NCI-H2171 treated with DMSO at 0.1 percent for 48 hours (cell line): ENCODE measurements around the gene OR52D1.

Experiments
- DNase-seq: peaks from one replicate; lab custom pipeline; 2025; lab: John Stamatoyannopoulos, UW

OR52D1 gene

GRCh38 chr11:5488385-5488784 is at the start of gene OR52D1:
Gene OR52D1, plus strand, starts transcription at chr11:5488685. Its CDS starts 22 bp downstream, at chr11:5488707.
- no peak for DNase-seq

GRCh38 chr11:5441414-5441813 is 47.1 kb upstream of the OR52D1 start, which contains the start of gene OR51I1:
Gene OR51I1, minus strand, starts transcription at chr11:5441514. Its CDS starts 0 bp downstream, at chr11:5441514.
- DNase-seq, result no peak

GRCh38 chr11:5443835-5444393 is 44.6 kb upstream of the OR52D1 start:
- DNase-seq, result no peak

DNA sequence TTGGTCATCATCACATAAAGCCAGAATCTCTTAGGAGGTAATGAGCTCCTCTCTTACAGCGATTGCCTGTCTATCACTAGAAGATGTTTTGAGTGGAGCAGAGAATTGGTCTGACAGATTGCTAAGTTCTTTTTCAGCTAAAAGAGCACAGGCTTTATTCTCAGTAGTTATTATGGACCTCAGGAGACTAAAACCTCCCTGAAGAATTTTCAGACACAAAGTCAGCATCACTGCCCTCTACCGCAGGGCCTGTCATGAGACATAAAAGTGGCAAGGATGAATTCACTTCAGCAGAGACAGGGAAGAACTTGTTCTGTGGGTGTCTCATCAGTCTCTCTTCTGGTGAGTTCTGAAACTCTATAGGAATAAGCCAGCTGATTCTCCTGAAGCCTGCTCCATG is 39.5 kb upstream of the OR52D1 start, which contains the start of gene OR51I2:
TSS of gene OR51I2 (plus strand) at position 301 of the 400 bp plus-strand sequence. CDS start 4,166 bp downstream, outside the sequence.
- DNase-seq, result no peak

DNA sequence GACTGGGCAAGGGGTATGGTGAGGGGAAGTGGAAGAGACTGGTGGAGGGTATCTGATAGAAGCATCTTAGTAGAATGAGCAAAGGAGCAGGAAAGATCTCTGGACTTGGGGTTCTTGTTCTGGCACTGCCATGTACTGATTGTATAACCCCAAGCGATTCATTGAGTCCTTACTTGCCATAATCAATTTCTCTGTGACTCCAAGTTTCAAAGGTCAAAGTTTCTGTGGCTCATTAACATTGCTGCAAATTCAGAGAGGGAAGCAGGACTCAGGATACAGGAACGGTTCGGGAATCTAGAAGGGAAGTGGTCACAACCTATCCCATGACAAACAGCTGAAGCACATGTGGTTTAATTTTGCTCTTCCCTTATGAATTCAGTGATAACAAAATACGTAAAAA is 39.1 kb upstream of the OR52D1 start:
- DNase-seq, result no peak

DNA sequence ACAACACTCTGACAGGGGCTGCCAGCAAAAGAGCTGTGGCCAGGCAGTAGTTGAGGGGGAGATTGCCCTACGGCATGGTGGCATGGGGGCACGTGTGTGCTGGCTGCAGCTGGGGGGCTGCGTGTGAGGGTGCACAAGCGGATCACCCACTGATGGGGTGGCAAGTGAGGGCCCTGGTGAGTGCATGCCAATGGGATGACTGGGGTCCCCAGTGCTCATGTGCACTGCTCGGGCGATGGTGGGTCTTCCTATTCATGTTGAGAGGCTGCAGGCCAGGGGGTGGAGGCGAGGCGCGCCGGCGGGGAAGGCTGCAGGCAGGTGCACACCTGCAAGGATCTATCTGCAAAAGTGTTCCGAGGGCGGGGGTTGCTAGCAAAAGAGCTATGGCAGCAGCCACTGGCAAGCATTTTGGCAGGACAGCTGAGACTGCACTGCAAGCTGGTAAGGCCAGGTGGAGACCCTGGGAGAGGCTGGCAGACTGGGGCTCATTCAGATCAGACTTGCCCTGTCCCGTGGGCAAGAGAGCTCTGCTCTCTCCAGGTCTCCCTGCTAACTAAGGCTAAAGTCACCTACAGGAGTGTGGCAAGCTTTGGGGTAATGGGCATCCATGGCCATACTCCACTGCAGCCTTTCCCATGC is 27.4 kb upstream of the OR52D1 start:
- no peak for DNase-seq

DNA sequence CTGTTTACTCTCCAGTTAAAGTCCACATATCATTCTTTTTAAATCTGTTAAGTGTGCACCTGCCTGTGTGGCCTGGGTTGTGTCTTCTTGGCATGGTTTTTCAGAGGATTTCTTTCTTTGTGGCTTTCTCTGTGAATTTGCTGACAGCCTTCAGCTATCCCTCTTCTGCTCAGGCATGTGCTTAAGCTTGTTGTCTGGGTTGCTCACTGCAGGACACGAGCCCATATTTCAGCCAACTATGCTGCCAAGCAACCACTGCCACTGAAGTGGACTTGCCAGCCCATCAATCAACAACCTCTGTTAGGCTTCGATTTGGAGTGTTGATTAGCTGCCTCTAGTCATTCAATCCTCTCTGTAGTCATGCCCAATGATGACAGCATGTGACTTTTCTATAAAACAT is 21.0 kb upstream of the OR52D1 start:
- no peak for DNase-seq

GRCh38 chr11:5473921-5474320 is 14.6 kb upstream of the OR52D1 start:
- DNase-seq, result no peak

GRCh38 chr11:5476186-5476819 is 12.2 kb upstream of the OR52D1 start:
- DNase-seq, result no peak

DNA sequence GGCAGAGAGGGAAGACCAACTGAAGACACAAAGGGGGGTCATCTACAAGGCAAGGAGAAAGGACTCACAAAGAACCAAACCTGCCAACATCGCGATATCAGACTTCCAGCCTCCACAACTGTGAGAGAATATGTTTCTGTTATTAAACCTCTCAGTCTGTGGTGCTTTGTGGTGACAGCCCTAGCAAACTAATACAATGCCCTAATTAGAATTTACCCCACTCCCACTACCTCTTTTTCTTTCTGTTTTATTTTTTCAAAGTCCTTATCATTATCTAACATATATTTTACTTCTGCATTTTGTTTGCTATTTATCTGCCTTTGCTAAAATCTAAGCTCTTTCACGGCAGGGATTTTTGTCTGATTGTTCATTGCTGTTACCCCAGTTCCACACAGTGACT is 2.5 kb upstream of the OR52D1 start:
- DNase-seq, result no peak

DNA sequence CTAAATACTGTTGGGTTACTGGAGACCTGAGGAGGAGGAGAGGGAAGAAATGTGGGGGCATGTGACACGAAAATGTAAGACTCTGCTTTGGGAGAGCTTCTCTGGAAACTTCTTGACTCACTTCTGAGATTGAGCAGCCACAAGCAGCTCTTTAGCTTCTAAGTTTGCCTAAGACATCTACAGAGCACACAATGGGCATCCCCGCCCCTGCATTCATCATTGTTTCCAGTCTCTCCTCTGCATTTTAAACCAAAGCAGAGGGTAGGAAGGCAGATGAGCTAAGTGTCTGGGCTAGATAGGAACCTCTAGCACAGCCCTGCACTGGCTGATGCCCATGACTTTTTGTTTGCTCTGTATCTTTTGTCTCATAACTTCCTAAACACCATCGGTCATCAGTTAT is 2.1 kb upstream of the OR52D1 start:
- no peak for DNase-seq

- no peak for DNase-seq
These were observed 414 bp downstream of the OR52D1 start for GRCh38 chr11:5488798-5489399.

DNA sequence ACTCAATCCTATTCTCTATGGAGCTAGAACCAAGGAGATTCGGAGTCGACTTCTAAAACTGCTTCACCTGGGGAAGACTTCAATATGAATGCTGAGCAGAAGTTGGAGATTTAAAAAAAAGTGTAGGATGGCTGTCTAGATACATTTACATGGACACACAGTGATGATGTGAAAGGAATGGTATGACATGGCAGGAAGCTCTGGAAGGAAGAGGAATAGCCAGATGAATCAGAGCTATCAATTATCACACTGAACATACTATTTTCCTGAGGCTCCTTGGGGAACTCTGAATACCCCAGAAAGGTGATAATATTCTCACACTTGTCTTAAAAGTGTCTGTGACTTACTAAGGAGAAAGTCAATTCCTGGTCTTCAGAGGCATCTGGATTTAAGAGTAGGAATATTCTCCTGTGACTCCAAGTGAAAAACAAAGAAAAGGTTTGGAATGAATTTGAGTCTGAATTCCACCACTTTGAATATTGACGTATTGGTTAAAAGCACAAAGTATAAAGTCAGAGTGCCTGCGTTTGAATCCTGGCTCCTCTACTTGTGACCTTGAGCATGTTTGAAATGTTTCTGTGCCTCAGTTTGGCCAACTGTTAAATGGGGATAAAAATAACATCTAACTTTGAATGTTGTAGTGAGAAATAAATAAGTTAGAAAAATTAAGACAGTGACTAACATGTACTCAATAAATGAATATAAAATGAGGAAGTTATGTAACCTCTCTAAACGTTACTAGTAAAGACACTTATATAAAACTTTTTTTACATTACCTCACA is 1.3 kb downstream of the OR52D1 start:
- no peak for DNase-seq

DNA sequence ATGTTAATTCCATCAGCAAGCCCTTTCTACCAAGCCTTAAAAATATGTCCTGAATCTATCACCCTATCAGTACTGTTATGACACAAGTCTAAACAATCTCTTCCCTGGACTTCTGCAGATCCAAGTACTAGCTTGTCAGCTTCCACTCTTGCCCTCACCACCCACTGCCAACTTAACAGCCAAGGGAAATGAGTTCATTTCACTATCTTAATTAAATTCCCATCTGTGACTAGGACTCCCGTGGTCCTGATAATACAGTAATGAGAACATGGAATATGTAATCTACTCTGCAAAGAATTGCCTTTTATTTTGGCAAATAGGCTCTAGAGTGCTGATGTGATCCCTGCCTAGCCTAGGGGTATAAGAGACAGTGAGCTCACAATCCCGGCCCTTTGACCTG is 11.2 kb downstream of the OR52D1 start:
- no peak for DNase-seq

DNA sequence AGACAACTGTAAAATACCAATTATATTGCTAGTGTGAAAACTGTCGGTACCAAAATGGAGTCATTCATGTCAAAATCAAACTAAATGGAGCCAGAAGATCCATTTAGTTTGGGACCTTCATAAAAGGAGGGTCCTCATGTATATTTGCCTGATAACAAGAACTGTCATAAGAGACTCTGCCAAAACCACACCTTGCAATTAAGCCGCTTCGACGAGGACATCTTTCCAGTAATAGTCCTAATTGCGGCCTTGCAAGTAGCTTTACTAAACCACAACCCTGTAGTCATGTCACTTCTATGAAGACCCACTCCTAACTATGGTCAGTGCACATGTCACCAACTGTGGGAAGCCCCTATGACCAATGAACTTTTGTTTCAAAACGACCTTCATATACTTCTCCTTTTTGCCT is 11.9 kb downstream of the OR52D1 start:
- no peak for DNase-seq

DNA sequence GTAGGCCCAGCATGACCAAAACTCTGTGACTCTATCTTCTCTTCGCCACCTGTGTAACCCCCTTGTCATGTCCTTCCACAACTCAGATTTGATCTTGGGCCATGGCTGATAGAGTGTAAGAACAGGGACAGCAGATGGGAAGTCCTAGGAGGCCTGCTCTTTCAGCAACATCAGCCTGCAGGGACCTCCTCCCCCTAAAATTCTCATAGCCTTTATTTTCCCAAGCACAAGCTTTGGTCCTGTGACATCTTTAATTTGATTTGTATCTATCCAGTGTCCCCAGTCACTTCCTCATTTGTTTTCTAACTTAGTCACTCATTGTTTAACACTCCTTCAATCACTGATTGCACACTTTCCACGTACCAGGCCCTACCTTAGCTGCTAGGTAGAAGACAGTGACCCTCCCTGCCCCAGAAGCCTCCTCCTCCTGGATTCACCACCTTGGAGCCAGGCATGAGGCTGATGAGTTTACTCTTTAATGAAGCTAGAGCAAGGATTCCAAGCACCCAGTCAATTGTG is 16.0 kb downstream of the OR52D1 start:
- no peak for DNase-seq

GRCh38 chr11:5505363-5506048 is 17.0 kb downstream of the OR52D1 start:
- DNase-seq, result no peak

DNA sequence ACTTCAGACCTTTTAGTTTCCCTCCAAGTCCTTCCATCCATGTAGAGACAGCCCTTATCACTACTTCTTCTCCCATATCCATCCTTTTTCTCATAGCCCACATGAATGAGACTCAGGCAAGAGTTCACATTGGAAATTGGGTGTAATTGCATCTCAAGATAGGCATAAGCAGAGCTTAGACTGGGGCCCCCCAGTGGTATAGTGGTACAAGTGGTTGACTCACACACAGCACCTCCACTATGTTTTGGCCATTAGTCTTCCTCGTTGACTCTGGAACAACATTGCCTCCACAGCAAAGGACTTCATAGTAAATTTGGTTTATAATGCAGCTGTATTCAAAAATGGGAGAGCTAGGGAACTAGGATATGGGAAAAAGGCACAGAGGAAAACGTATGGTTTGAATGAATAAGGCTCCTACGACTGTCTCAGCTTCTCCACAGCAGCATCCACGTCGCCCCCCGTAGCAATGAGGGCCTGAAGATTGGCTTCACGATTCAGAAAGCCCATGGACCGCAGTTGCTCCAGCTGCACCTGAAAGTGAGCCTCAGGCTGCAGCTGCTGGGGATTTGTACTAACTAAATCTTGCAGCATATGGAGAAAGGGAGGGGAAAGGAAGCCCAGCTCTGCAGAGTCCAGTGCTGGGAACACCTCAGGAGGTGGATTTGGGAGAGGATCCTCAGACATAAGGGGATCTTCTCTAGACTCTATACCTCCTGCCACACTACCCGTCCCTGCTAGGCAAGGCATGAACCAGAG is 18.9 kb downstream of the OR52D1 start:
- no peak for DNase-seq

DNA sequence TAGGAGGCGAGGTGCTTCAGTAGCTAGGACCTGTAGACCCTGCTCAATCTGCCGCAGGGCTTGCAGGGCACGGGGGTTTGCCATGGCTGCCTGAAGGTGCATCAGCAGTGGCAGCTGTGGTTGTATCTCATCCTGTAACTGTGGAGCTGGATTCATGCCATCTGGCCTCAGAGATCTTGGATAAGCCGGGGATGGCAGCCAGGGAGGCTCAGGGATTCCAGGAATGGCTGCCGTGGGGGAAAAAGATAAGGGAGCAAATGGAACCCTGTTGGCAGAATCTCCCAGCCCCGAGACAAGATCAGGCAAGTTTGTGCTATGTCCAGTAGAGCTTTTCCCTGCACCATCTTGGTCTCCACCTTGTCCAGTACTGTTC is 19.4 kb downstream of the OR52D1 start:
- no peak for DNase-seq

GRCh38 chr11:5508605-5509004 is 20.1 kb downstream of the OR52D1 start:
- DNase-seq, result no peak

DNA sequence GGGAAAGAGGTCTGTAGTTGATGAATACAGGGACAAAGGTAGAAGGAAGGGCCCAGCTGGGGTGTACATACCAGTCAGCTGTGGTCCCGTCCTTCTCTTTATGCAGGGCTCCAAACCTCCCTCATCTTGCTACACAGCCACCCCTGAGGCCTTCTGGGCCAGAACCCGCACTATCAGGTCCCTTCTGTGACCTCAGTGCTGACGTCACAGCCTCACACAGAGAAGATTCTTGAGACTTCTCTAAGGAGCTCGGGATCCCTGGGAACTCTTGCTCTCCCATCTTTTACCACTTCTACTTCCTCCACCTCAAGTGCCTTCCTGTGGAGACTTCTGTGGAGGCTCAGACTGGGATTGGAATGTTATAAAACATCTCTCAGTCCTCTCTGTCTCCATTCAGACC is 21.3 kb downstream of the OR52D1 start, which contains the start of gene UBQLN3:
TSS of gene UBQLN3 (minus strand) at position 155 of the 400 bp plus-strand sequence. CDS start 399 bp downstream, outside the sequence.
- DNase-seq, result no peak
